ENCODE data around the gene GPR142.

DNA sequence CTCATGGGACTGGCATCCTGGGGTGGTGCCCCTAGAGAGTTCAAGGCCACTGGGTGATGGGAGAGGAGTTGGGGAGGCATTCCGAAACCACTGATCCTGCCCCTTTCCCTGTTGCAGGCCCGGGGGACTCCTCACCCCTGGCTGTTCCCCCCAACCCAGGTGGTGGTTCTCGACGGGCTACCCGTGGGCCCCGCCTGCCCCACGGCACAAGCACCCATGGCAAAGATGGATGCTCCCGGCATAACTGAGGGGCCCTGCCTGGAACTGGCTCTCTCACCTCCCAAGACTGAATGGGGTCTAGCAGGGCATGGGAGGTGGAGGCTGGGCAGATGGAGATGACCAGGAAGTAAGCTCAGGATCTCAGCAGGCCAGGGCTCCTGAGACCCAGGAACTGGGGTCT lies 12.2 kb upstream of the GPR142 start:
- TF ChIP-seq, protein P1, sequence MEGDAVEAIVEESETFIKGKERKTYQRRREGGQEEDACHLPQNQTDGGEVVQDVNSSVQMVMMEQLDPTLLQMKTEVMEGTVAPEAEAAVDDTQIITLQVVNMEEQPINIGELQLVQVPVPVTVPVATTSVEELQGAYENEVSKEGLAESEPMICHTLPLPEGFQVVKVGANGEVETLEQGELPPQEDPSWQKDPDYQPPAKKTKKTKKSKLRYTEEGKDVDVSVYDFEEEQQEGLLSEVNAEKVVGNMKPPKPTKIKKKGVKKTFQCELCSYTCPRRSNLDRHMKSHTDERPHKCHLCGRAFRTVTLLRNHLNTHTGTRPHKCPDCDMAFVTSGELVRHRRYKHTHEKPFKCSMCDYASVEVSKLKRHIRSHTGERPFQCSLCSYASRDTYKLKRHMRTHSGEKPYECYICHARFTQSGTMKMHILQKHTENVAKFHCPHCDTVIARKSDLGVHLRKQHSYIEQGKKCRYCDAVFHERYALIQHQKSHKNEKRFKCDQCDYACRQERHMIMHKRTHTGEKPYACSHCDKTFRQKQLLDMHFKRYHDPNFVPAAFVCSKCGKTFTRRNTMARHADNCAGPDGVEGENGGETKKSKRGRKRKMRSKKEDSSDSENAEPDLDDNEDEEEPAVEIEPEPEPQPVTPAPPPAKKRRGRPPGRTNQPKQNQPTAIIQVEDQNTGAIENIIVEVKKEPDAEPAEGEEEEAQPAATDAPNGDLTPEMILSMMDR (IDR thresholded peaks at IDR 0.05): no peak
- TF ChIP-seq POLR2A (IDR thresholded peaks at IDR 0.05): no peak
